ENCODE results near the gene DIO1.
"Not testable (repeated sequence)": the region's sequence is repeated elsewhere in the genome, so short reads cannot be mapped to it uniquely, and the experiment has no call there.

The DIO1 gene

GRCh38 chr1:53893999-53894636, at the start of gene DIO1:
Gene DIO1, plus strand, starts transcription at chr1:53894187. Its CDS starts 24 bp downstream, at chr1:53894211.
- no peak within 1 kb of the TSS for H3K4me3 ChIP-seq (ENCODE audit: low read depth, low read length)
- no peak for DNase-seq (ENCODE audit: low read depth)

DNA sequence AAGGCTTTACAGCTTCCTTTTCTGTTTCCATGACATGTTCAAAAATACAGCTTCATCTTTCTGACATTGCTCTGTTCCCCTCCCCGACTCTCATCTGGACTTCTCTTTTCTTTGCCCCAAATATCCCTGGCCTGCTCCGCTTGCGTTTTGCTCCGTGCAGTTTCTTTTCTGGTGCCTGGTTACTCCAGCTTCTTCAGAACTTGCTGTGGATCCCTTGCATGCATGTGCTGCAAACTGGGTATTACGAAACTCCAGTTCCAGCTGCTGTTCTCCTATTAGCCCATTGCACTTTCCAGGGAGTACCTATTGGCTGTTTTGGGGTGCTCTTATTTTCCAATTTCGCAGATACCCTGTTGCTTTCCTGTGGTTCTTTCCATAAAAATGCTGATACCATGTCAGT, 46.0 kb upstream of the DIO1 start:
- no peak for DNase-seq (ENCODE audit: low read depth)

DNA sequence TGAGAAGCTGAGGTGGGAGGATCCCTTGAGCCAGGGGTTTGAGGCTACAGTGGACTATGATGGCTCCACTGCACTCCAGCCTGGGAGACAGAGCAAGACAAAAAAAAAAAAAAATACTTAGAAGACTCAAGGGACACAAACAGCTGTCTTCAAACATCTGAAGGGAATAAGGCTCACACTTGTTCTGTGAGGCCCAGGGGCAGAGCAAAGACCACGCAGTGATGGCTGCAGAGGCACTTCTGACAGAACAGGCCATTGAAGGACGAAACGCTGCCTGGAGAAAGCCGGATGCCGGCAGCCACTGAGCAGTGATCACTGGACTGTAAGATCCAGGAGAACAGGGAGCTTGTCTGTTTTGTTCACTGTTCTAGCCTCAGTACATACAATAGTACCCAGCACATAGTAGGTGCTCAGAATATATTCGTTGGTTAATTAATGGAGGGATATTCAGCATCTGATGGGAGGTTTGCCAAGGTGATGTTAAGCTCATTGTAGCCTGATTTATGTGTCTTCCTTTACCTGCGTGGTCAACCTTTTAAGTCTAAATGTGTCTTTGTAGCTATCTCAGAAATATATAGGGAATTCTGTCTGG, 43.8 kb upstream of the DIO1 start:
- DNase-seq (ENCODE audit: low read depth) = no peak

More for the DNA sequence above, 46.0 kb upstream of the DIO1 start:
- H3K4me3 ChIP-seq (ENCODE audit: low read depth, low read length) = no peak overlapping the region

DNA sequence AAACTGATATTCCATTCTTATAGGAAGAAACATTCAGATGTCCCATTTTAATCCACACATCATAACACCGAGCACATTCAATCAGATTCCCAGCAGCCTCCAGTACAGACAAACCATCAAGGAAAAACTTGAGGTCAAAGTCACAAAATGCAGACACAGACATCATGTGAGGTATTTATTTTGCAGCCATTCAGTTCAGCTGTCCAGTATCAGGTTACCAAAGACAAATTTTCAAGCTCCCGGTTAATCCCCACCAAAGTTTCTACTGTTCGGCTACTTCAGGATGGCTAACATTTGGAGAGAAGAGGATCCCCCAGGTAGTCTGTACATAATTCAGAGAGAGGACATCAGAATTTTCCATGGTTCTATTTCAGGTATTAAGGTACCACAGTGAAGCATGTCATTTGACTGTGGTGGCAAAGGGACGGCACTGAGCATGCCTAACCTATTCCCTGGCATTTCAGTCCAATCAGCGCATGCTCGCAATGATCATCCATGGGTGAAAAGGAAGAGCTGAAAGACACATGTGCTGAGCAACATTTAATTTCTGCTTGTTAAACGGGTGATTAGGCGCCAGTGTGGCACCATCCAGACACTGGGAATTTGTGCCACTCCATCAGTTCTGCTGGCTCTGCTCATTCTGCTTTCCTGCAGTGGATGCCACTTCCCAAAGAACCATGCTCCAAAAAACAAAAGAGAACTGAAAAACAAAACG, 42.3 kb upstream of the DIO1 start:
- no peak overlapping the region for H3K4me3 ChIP-seq (ENCODE audit: low read depth, low read length)
- DNase-seq (ENCODE audit: low read depth) = no peak

More for the DNA sequence above, 43.8 kb upstream of the DIO1 start:
- H3K4me3 ChIP-seq (ENCODE audit: low read depth, low read length) = no peak overlapping the region

DNA sequence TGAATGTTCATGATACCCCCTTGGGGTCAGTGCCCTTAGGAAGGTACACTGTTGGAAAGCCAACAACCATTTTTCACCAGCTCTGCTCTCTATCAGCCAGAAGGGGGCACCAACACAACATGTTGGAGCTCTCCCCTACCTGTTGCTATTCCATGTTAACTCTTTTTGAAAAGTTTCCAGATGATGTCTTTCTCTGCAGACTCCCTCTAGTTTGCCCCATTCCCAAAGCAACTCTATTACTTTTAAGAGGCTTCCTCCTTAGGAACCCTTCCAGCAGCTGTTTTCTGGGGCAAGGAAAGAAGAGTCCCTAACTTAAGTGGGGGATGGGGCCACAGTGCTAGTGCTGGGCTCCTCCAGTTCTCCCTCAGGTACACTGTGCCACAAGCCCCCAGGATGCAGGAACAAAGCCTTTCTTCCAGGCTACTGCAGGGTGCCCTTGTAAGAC, 33.0 kb upstream of the DIO1 start:
- no peak overlapping the region for H3K4me3 ChIP-seq (ENCODE audit: low read depth, low read length)
- peak; percentile 9 for DNase-seq (ENCODE audit: low read depth)

GRCh38 chr1:53862507-53862906, 31.5 kb upstream of the DIO1 start:
- no peak for DNase-seq (ENCODE audit: low read depth)
- no peak overlapping the region for H3K4me3 ChIP-seq (ENCODE audit: low read depth, low read length)

GRCh38 chr1:53868565-53868964, 25.4 kb upstream of the DIO1 start:
- no peak overlapping the region for H3K4me3 ChIP-seq (ENCODE audit: low read depth, low read length)
- DNase-seq (ENCODE audit: low read depth) = no peak

- no peak overlapping the region for H3K4me3 ChIP-seq (ENCODE audit: low read depth, low read length)
- no peak for DNase-seq (ENCODE audit: low read depth)
Observed at GRCh38 chr1:53869454-53870117, 24.4 kb upstream of the DIO1 start.

DNA sequence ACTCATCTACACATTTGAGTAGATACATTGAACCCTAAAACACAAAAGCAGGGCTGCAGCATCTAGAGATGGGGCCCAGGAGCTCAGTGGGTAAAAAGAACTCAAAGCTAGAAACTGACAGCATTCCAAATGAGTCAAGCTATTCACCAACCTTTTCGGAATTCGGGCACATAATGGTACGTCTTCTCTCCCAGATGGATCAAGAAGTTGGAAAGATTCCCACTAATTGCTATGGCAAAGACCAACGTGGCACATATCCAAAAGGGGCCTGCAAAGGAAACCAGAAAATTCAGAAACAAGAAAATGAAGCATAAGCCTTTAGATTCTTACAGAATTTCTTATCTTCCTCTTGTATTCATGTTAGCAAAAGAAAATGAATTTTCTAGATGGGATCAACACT, 22.8 kb upstream of the DIO1 start:
- H3K4me3 ChIP-seq (ENCODE audit: low read depth, low read length) = no peak overlapping the region
- no peak for DNase-seq (ENCODE audit: low read depth)

- H3K4me3 ChIP-seq (ENCODE audit: low read depth, low read length) = no peak overlapping the region
- DNase-seq (ENCODE audit: low read depth) = no peak
Observed at GRCh38 chr1:53871773-53872484, 22.1 kb upstream of the DIO1 start.

GRCh38 chr1:53875150-53875549, 18.8 kb upstream of the DIO1 start:
- H3K4me3 ChIP-seq (ENCODE audit: low read depth, low read length); DNase-seq (ENCODE audit: low read depth): not testable (repeated sequence)

GRCh38 chr1:53878492-53879105, 15.4 kb upstream of the DIO1 start:
- H3K4me3 ChIP-seq (ENCODE audit: low read depth, low read length) = no peak overlapping the region
- peak; percentile 21 for DNase-seq (ENCODE audit: low read depth)

GRCh38 chr1:53881853-53882252, 12.1 kb upstream of the DIO1 start:
- not testable (repeated sequence) for DNase-seq (ENCODE audit: low read depth); H3K4me3 ChIP-seq (ENCODE audit: low read depth, low read length)

DNA sequence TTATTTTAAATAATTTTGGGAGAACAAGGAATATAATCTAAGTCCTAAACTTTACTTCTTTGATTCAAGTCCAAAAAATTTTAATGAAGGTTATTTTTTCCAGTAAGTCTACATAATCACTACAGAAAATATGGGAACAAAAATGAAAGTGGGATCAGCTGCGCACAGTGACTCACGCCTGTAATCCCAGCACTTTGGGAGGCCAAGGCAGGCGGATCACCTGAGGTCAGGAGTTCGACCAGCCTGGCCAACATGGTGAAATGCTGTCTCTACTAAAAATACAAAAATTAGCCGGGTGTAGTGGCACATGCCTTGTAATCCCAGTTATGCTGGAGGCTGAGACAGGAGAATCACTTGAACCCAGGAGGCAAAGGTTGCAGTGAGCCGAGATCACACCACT, 10.4 kb upstream of the DIO1 start:
- H3K4me3 ChIP-seq (ENCODE audit: low read depth, low read length); DNase-seq (ENCODE audit: low read depth): not testable (repeated sequence)

DNA sequence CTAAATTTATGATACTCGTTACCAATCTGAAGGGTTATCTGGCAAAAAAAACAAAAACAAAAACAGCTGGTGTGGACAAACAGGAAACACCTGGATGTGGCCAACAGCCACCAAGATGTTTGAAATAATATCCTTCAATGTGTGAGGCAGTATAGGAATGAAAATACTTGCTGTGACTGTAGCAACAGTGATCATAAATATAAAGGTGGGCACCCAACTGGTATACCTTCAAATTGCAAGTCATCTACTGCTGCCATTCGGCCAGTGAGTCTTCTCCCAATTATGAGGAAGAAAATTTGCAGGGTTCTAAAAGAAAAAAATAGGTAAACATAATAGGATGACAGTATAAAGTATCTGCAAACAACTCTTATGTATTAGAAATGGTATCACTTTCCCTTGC, 5.3 kb upstream of the DIO1 start:
- no peak overlapping the region for H3K4me3 ChIP-seq (ENCODE audit: low read depth, low read length)
- no peak for DNase-seq (ENCODE audit: low read depth)

DNA sequence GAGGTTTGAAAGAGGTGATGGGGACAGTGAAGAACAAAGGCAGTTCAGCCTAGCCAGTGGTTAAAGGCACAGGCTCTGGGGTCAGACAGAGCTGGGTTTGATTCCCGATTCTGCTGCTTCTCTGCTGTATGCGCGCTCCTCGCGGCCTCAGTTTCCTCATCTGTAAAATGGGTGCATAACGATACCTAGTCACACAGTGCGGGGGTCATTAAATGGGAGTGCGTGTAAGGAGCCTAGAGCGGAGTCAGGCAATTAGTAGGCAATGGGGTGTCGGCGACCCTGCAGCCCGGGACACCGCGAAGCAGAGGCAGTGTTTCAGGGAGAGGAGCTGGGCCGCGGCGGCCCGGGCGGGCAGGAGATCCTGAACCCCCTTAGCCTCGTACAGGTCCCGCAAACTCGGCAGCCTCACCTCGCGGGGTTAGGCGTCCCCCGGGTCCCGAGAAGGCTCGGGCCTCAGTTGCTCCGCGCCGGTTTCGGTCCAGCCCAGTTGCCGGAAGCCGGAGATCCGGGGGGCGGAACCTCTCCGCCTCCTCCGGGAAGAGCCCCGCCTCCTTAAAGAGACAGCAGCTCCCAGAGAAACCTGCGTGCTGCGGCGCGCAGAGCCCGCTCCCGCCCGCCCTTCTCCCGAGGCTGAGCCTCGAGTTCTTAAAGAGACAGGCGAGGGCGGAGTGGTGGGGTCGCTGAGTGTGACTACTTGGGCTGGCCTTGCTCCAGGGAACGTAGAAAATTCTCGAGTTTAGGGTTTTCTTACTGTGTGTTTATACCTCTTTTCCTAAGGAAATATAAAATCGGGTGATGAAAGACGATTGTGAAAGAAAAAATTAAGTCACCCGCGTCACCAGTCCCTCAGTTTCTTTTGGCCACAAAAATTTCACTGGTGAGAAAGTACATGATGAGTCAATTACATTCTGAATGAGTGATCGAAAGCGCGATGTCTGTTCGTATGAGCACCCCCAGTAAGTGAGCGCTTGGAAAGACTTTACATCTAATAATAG, 4.4 kb upstream of the DIO1 start, which contains the start of gene YIPF1:
YIPF1 (minus strand) TSS at position 494 of the 995 bp plus-strand sequence. CDS start 860 bp downstream, outside the sequence.
- peak; percentile 76 for DNase-seq (ENCODE audit: low read depth)
- peak within 1 kb of the TSS; percentile 77 for H3K4me3 ChIP-seq (ENCODE audit: low read depth, low read length)

- no peak for DNase-seq (ENCODE audit: low read depth)
- peak overlapping the region; percentile 77 for H3K4me3 ChIP-seq (ENCODE audit: low read depth, low read length)
Observed at GRCh38 chr1:53890522-53890941, 3.5 kb upstream of the DIO1 start.

DNA sequence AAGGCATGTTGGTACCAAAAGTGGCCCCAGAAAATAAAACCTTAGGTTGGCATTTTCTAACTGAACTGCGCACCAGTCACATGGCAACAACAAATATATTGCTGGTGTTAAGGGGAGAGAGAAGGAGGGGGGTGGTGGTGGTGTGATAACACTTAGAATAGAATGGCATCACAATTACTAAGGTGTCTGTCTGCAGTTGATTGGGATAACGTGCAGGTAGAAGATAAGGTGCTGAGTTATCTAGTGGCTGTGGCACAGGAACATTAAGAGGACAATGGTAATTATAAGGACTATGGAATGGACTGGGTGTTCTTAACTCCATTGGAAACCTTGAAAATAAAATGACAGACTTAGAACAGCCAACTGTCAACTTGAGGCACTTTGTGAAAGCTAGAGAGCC, 3.0 kb upstream of the DIO1 start:
- no peak for DNase-seq (ENCODE audit: low read depth)
- no peak overlapping the region for H3K4me3 ChIP-seq (ENCODE audit: low read depth, low read length)

All from skeletal muscle cell (primary cell).